Common myeloid progenitor, CD34-positive (primary cell): ENCODE measurements around the gene ADAMTS7.
A peak's percentile ranks its signal among the peaks of the same experiment; 100 is the strongest.

Experiments used
- CTCF ChIA-PET: fragments of 350-600 bp; sonication (Branson Sonifier 250); formaldehyde crosslinking; loops from one replicate; lab custom pipeline; 2021; ENCODE audit warnings: antibody characterized with exemption; lab: Charles Lee
- POLR2A ChIA-PET: fragments of 350-600 bp; sonication (Branson Sonifier 250); formaldehyde crosslinking; loops from one replicate; lab custom pipeline; 2021; ENCODE audit warnings: antibody characterized with exemption; lab: Charles Lee
- DNase-seq, 3 donors: peaks; one replicate each; pipeline versions ENCODE4 v3.0.0 to v3.0.0-alpha.2; 2013
- H3K27ac ChIP-seq, 2 experiments: 1 replicate in 1 of 2; 2 replicates in 1 of 2; pipeline ENCODE4 v1.7.0; 2013; ENCODE audit warnings: inconsistent platforms in 2 of 2, low read length in 2 of 2, mild to moderate bottlenecking in 2 of 2, low read depth in 1 of 2, moderate library complexity in 1 of 2; ENCODE audit not compliant: severe bottlenecking in 2 of 2, insufficient read depth in 1 of 2, poor library complexity in 1 of 2
- H3K27me3 ChIP-seq, 5 experiments: replicated peaks in 2 of 5; 1 replicate in 3 of 5; 2 replicates in 2 of 5; pipeline versions ENCODE4 v1.6.1 to v1.7.0; 2013; ENCODE audit warnings: low read length in 4 of 5, mild to moderate bottlenecking in 2 of 5, moderate library complexity in 2 of 5, inconsistent platforms in 1 of 5; ENCODE audit not compliant: insufficient read depth in 5 of 5, control insufficient read depth in 4 of 5
- H3K36me3 ChIP-seq, 4 experiments: 1 replicate in 2 of 4; 2 replicates in 2 of 4; pipeline versions ENCODE4 v1.6.1 to v1.7.0; 2013; ENCODE audit warnings: low read length in 3 of 4, control low read depth in 1 of 4, mild to moderate bottlenecking in 1 of 4; ENCODE audit not compliant: control insufficient read depth in 4 of 4, insufficient read depth in 4 of 4
- H3K4me1 ChIP-seq, 4 experiments: 1 replicate in 3 of 4; 2 replicates in 1 of 4; pipeline versions ENCODE4 v1.6.1 to v1.7.1; 2013; ENCODE audit warnings: low read length in 3 of 4, mild to moderate bottlenecking in 3 of 4, control low read depth in 1 of 4, inconsistent platforms in 1 of 4, moderate library complexity in 1 of 4; ENCODE audit not compliant: control insufficient read depth in 4 of 4, insufficient read depth in 4 of 4; ENCODE audit errors: control extremely low read depth in 1 of 4
- H3K4me3 ChIP-seq, 7 experiments: 1 replicate in 4 of 7; 2 replicates in 3 of 7; pipeline versions ENCODE4 v1.5.1 to v1.7.0; 2013; ENCODE audit warnings: mild to moderate bottlenecking in 7 of 7, low read length in 6 of 7, moderate library complexity in 6 of 7, inconsistent platforms in 2 of 7, low read depth in 2 of 7, control low read depth in 1 of 7; ENCODE audit not compliant: insufficient read depth in 4 of 7, control insufficient read depth in 1 of 7; ENCODE audit errors: extremely low read depth in 1 of 7
- H3K9me3 ChIP-seq, 5 experiments: 1 replicate in 4 of 5; 2 replicates in 1 of 5; pipeline versions ENCODE4 v1.6.1 to v1.7.1; 2013; ENCODE audit warnings: low read length in 4 of 5, mild to moderate bottlenecking in 2 of 5, inconsistent platforms in 1 of 5, low read depth in 1 of 5, moderate library complexity in 1 of 5; ENCODE audit not compliant: control insufficient read depth in 4 of 5, insufficient read depth in 2 of 5; ENCODE audit errors: control extremely low read depth in 1 of 5
- WGBS: methylation state at CpG from one replicate; pipeline ENCODE4 v1.1.5; 2013; ENCODE audit not compliant: insufficient coverage; 5-methylcytosine and 5-hydroxymethylcytosine counted together

Gene ADAMTS7

DNA sequence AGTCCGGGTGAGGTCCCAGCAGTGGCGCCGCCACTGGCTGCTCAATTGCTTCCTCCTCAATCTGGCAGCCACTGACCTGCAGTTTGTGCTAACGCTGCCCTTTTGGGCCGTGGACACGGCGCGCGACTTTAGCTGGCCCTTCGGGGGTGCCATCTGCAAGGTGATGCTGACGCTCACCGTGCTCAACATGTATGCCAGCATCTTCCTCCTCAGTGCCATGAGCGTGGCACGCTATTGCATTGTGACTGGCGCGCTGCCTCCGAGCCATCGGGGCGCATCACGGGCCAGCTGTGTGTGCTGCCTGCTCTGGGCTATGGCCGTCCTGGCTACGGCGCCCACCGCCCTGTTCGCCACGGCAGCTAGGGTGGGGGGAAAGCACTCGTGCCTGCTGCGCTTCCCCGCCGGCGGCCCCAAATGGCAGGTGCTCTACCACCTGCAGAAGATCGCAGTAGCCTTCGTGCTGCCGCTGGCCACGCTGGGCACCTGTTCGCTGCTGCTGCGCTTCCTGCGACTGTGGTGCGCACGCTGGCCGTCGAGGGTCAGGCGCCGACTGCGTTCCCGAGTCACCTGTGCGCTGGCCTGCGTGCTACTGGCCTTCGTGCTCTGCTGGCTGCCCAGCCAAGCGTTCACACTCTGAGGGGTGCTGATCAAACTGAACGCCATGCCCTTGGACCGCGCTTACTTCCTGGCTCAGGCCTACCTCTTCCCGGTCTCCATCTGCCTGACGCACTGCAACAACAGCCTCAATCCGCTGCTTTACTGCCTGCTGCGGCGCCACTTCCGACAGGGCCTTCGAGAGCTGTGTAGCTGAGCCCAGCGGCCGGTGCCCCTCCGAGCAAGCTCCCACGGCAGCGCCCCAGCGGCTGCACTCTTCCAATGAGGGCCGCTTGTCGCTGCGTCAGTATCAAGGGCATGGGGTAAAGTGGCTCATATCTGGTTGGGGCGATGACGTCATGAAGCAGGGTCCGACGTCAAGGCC, 20.3 kb upstream of the ADAMTS7 start:
- H3K27ac ChIP-seq, result no peak overlapping the region
- no peak for DNase-seq
- ChIA-PET POLR2A (interaction anchor here (0.6 kb wide), 1 partner anchor 28 kb away, joined by 3 read pairs; no protein-coding TSS in a partner anchor), CTCF (interaction anchor here (1.1 kb wide), 1 partner anchor 42 kb away, joined by 3 read pairs; no protein-coding TSS in a partner anchor)
- H3K27me3 ChIP-seq, result peaks cover 0 to 28% (median 21%) of the 10 kb centered on the region in 5 experiments
- H3K36me3 ChIP-seq, result no peaks in the 10 kb centered on the region
- WGBS, result 74% methylated on average over 73 of the region's 73 CpGs
- H3K4me3 ChIP-seq, result peak overlapping the region in 5 of 7 experiments; percentile 40 to 73 (median 63)
- no peaks in the 10 kb centered on the region for H3K9me3 ChIP-seq
- peaks cover 0 to 12% (median 3%) of the 10 kb centered on the region in 4 experiments for H3K4me1 ChIP-seq

DNA sequence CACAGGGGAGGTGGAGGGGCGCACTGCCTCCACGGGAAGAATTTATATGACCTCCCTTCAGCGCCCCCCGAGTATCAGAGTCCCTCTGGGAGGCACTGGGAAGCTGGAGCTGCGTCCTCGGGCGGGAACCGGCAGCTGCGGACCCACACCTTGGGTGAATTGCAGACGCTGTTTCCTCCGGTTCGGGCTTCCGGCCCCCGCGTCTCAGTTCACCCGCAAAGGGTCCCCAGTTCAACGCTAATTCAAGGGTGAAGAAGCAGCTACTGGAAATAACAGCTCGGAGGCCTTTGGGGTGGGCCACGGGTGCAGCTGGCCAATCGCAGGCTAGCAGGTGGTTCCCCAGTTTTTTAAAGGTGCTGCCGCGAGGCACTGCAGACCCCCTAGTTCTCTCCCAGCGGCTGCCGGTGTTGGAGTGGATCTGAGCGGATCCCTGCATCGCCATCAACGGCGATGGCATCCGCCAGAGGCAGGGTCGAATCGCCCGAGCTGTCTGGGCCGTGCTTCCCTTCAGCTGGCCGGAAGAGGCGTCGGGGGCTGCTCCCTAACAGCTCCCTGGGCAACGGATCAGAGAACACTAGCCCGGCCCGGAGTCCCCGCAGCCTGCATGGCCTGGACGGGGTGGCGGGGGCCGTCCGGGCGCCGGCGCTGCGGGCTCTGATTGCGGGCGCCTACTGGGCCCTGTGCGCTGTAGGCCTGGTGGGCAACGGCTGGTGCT, 19.4 kb upstream of the ADAMTS7 start:
- DNase-seq, result peak in 2 of 3 donors; percentile 27 to 48
- ChIA-PET CTCF (no interaction called here), POLR2A (no interaction called here)
- 24% methylated on average over 51 of the region's 52 CpGs for WGBS
- peaks cover 0 to 28% (median 21%) of the 10 kb centered on the region in 5 experiments for H3K27me3 ChIP-seq
- peak overlapping the region in 5 of 7 experiments; percentile 40 to 73 (median 63) for H3K4me3 ChIP-seq
- H3K4me1 ChIP-seq, result peaks cover 0 to 12% (median 3%) of the 10 kb centered on the region in 4 experiments
- H3K36me3 ChIP-seq, result no peaks in the 10 kb centered on the region
- H3K27ac ChIP-seq, result no peak overlapping the region
- H3K9me3 ChIP-seq, result no peaks in the 10 kb centered on the region

DNA sequence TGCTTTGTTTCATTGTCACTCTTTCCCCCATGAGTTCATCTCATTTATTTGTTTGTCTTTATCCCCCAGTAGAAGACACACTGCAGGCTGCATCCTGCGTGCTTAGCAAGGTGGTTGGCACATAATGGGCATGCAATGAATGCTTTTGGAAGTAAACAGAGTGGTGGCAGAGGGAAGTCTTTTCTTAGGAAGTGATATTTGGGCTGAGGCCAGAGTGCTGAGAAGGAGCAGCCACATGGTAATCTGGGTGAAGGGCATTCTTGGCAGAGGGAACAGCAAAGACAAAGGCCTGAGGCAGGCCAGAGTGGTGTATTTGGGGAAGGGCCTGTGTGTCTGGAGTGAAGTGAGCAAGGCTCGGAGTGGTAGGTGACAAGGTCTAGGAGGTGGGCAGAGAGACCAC, 17.7 kb upstream of the ADAMTS7 start:
- CTCF ChIA-PET, result no interaction called here
- POLR2A ChIA-PET, result no interaction called here

DNA sequence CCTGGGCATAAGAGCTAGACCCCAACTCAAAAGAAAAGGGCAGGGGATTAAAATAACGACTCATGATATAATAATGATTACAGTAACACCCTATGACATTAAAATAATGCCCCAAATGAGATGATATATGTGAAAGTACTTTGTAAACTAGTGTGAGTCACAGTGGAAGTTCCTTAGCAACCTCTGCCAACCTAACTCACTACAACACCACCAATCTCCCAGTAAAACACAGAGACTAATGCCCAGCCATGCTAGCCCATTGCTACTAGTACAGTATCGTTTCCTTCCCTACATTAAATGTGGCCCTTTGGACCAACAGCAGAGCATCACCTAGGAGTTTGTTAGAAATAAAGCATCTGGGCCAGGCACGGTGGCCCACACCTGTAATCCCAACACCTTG, 11.2 kb upstream of the ADAMTS7 start:
- no peaks in the 10 kb centered on the region for H3K4me1 ChIP-seq
- no CpG with 5 or more reads among the region's 3 CpGs for WGBS
- no peak overlapping the region for H3K4me3 ChIP-seq
- peaks cover 0 to 5% (median 0%) of the 10 kb centered on the region in 5 experiments for H3K9me3 ChIP-seq
- H3K27ac ChIP-seq, result no peak overlapping the region
- POLR2A ChIA-PET, result no interaction called here
- CTCF ChIA-PET, result interaction anchor here (2.1 kb wide), 1 partner anchor 10 kb away, joined by 7 read pairs; no protein-coding TSS in a partner anchor
- H3K27me3 ChIP-seq, result peaks cover 0 to 5% (median 0%) of the 10 kb centered on the region in 5 experiments
- no peaks in the 10 kb centered on the region for H3K36me3 ChIP-seq
- peak in 1 of 3 donors; percentile 32 for DNase-seq

More for the DNA sequence above, 17.7 kb upstream of the ADAMTS7 start:
- H3K27me3 ChIP-seq, result peaks cover 0 to 28% (median 21%) of the 10 kb centered on the region in 5 experiments
- DNase-seq, result no peak
- H3K4me3 ChIP-seq, result no peak overlapping the region
- H3K4me1 ChIP-seq, result peaks cover 0 to 12% (median 3%) of the 10 kb centered on the region in 4 experiments
- H3K9me3 ChIP-seq, result no peaks in the 10 kb centered on the region
- WGBS, result 100% methylated on average over 2 of the region's 2 CpGs
- no peaks in the 10 kb centered on the region for H3K36me3 ChIP-seq
- H3K27ac ChIP-seq, result no peak overlapping the region

DNA sequence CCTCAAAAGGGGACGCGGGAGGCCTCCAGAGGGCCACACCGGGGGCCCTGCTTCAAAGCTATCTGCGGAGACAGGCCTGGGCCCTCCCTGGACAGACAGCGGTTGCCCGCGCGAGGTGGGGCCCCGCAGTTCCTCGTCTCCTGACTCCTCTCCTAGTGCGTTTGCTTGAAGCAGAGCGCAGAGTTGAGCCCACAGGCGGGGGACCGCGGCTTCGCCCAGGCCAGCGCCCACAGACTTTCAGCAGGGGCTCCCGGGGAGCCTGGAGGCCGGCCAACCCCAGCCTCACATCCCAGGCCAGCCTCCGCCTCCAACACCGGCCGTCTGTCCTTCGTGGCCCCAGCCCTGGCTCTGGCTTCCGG, 540 bp upstream of the ADAMTS7 start:
- H3K4me1 ChIP-seq, result peaks cover 0 to 20% (median 18%) of the 10 kb centered on the region in 4 experiments
- CTCF ChIA-PET, result interaction anchor here (1.1 to 1.5 kb wide), 5 partner anchors 10 to 174 kb away, joined by 3 to 7 read pairs (median 4); no protein-coding TSS in a partner anchor
- H3K36me3 ChIP-seq, result no peaks in the 10 kb centered on the region
- H3K9me3 ChIP-seq, result peaks cover 0 to 9% (median 7%) of the 10 kb centered on the region in 5 experiments
- peaks cover 7 to 48% (median 19%) of the 10 kb centered on the region in 5 experiments for H3K27me3 ChIP-seq
- POLR2A ChIA-PET, result no interaction called here
- peak overlapping the region in 6 of 7 experiments; percentile 8 to 73 (median 64) for H3K4me3 ChIP-seq
- WGBS, result 29% methylated on average over 22 of the region's 24 CpGs
- H3K27ac ChIP-seq, result no peak overlapping the region
- peak in 1 of 3 donors; percentile 39 for DNase-seq

DNA sequence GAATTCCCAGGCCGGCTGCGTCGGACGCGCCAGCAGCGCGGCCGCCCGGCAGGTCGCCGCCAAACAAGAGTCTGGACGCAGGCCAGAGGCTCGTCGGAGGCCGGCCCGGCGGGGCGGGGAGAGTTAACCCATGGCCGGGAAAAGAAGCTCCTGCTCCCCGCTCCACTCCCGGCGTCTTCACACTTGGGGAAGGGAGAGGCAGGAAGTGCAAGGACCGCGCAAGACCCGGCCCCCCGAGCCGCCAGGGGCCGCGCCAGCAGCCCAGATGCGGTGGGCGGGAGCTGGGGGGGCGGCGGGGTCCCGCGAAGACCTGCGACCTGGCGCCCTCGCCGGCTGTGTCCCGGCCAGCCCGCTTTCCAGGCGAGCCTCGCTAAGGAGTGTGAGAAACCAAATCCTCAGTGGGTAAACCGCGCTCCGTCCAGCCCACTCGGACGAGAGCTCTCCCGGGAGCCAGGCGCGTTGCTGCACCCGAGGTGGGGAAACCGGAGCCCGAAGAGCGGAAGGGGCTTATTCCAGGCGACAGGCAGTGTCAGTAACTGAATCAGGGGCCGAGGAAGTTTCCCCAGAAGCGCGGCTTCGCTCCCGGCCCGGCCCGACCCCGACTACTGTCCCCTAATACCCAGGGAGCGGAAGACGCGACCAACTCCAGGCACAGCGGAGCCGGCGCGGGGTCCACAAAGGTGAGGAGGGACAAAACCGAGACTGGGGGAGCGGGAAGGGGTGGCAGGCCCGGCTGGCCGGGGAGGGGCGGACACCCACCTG, 721 bp downstream of the ADAMTS7 start:
- POLR2A ChIA-PET, result no interaction called here
- peaks cover 0 to 20% (median 18%) of the 10 kb centered on the region in 4 experiments for H3K4me1 ChIP-seq
- H3K4me3 ChIP-seq, result peak overlapping the region; percentile 28 to 76 (median 70)
- CTCF ChIA-PET, result interaction anchor here (0.9 to 1.1 kb wide), 5 partner anchors 9 to 173 kb away, joined by 3 to 5 read pairs (median 3); no protein-coding TSS in a partner anchor
- H3K27me3 ChIP-seq, result peaks cover 7 to 48% (median 19%) of the 10 kb centered on the region in 5 experiments
- peak in 1 of 3 donors; percentile 35 for DNase-seq
- H3K36me3 ChIP-seq, result no peaks in the 10 kb centered on the region
- peaks cover 0 to 9% (median 7%) of the 10 kb centered on the region in 5 experiments for H3K9me3 ChIP-seq
- H3K27ac ChIP-seq, result no peak overlapping the region
- WGBS, result under 1% methylated on average over 46 of the region's 76 CpGs
